NCI-H1694 treated with DMSO at 0.1 percent for 48 hours (cell line): Measurements from ENCODE around the gene LY86.

Experiments
- DNase-seq: peaks from one replicate; lab custom pipeline; 2025; lab: John Stamatoyannopoulos, UW

LY86 gene

DNA sequence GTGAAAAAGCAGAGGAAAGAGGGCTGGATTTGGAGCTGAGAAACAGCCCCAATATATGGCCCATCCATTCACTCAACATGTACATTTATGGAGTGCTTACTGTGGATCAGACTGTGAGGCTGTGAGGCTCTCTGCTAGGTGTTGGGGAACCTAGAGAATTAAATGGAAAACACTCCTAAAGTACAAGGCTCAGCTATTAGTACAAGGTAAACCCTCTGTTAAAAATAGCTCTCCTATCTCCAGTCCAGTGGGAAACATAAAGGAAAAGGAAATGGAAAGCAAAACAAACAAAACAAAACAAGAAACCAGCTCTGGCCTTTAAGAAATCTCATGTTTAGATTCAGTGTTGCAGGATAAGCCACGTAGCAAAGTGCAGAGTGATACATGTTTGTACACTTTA lies 35.0 kb downstream of the LY86 start:
- no peak for DNase-seq

DNA sequence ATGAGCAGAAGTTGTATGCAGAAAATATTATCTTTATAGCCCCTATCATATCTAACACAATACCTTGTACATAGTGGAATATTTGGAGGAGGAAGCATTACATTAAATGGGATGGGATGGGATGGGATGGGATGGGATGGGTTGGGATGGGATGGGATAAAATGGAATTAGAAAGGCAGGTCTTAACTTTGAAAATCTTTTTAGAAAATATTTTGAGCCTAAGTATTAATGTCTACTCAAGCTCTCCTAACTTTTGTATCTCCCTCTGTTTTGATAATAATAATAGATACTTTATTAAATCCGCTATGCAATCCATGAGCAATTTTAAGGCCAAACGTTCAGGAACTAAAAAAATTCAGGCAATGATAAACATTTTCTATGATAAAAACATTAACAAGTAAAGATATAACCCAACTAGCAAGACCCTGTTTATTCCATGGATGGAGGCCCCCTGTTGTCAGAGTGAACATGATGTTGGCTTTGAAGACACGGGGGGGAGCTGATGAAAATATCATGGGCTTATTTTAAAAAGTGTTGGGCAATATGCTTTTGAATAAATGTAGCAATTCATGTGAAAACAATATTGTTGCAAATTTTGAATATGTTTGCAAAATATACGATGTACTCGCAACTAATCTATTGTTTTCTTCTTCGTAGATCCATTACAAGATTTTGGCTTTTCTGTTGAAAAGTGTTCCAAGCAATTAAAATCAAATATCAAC lies 35.9 kb downstream of the LY86 start:
- no peak for DNase-seq

DNA sequence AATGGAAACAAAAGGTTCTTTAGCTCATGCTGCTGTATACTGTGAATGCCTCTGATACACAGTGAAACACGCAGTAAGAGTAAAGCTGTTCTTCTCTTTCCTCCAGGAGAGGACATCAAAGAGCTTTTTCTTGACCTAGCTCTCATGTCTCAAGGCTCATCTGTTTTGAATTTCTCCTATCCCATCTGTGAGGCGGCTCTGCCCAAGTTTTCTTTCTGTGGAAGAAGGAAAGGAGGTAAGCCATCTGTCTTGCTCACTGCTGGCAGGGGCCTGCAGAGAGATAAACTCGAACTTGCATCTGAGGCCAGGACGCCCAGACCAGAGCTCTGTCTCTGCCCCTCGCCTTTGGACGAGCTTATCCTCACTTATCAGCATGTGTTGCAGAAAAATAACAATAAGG lies 37.7 kb downstream of the LY86 start:
- DNase-seq, result no peak

DNA sequence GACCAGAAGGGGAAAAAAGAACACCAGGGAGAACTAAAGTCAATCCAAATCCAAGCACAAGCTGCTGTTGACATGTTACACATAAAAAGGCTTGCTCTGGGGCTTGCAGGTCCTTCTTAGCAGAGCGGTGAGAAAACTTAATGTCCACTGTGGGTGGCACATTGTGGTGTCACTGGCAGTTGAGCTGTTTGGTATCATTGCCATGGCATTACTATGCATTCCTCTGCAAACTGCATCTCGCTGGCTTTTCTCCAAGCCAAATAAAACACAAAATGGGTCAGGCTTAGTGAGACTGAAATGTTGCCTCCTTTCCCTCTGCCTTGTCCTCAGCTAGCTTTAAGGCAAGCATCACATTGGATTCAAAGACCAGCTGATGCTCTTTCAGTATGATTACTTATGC lies 40.9 kb downstream of the LY86 start:
- peak; percentile 69 for DNase-seq

DNA sequence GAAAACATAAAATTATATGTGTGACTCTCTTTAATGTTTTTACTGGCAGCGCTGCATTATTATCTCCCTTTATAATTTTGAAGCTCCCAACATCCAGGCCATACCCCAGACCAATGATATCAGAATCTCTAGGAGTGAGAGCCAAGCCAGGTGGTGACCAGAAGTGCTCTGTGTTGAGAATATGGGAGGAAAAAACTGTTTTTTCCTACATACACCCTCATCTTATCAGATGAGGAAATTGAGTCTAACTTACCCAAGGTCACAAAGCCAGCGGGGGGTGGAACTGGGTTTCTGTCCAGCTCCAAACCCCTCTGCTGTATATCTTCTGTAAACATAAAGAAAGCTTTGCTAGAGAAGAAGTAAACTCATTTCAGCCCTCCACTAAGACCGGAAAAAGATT lies 42.5 kb downstream of the LY86 start:
- DNase-seq, result no peak

DNA sequence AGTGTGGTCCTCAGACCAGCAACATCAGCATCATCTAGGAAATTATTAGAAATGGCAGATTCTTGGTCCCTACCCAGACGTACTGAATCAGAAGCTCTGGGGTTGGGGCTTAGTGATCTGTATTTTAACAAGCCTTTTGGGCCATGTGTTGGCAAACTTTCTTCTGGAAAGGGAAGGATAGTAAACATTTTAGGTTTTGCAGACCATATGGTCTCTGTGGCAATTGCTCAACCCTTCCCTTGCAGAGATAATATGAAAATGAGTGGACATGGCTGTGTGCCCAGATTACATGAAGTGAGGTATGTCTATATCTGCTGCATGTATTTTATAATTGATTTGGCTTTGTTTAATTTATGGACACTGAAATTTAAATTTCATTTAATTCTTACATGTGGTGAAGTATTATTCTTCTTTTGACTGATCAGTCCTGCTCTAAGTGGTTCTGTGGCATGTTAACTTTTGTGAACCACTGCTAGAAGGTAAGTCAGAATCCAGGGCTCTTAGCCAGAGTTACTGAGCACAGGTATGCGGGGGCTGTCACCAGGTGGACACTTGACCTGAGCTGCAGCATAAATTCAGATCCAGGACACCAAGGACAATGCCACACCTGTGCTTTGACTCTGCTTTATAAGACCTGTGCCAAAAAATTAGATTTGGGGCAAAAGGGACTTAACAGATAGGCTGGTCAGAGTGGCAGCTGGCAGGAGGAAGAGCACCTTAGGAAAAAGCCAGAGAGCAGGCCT lies 43.2 kb downstream of the LY86 start:
- peak; percentile 99 for DNase-seq

DNA sequence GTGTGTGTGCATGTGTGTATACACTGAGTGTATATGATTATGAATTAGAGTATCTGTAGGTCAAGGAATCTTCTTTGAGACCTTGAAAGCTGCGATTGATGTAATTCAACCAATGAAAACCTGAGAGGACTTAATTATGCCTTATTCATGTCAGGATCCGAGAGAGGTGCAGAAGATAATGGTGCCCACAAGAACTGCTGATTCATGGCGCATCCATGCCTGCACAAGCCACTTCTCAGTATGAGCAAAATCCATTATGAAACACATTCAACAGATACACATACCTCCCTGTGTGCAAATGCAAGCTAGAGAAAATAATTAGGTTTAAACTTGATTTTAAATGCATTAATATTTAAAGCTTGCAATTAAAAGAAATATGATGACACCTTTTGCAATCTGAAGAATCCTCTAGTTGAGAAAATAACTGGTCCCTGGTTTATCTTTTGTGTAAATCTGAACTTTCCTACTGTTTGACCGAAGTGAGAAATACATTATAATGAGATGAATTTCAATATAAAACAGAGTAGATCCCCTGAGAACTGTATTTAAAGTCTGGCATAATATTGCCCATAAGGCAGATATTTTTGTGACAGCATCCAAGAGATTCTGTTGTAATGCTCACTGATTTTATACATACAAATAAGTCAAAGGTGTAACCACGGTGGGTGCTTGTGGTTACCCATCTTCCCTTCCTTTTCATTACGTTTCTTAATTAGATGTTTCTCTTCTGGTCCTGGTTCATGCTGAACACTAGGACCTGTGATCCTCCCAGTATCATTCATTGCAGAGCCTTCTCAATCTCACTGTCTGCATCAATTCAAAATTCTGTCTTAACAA lies 45.6 kb downstream of the LY86 start:
- DNase-seq, result no peak

DNA sequence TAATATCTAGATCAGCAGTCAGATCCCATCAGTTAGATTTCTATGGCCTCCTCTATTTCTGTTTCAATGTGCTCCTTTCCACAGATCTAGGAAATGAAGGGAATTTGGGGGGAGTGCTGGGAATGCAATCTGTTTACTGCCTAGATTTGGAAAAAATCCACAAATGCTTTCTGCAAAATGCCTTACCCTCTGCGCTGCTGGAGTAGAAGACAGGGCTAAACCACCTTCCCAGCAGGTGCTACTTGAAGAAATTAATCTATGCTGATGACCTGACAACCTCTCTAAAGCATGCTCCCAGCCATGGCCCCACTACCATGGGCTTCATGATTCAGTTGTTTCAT lies 46.2 kb downstream of the LY86 start:
- peak; percentile 36 for DNase-seq

DNA sequence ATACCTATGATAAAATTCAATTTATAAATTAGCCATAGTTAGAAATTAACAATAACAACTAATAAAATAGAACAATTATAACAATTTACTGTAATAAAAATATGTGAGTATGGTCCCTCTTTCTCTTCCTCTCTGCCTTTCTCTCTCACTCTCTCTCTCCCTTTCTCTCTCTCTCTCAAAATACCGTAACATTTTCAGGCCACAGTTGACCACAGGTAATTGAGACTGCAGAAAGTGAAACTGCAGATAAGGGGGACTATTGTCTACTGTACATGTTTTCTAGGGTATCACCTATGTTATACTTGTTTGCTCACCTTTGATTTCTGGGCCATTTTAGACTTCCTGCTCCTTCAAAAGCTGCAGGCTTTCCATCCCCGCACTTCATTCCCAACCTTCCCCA lies 46.8 kb downstream of the LY86 start:
- no peak for DNase-seq

DNA sequence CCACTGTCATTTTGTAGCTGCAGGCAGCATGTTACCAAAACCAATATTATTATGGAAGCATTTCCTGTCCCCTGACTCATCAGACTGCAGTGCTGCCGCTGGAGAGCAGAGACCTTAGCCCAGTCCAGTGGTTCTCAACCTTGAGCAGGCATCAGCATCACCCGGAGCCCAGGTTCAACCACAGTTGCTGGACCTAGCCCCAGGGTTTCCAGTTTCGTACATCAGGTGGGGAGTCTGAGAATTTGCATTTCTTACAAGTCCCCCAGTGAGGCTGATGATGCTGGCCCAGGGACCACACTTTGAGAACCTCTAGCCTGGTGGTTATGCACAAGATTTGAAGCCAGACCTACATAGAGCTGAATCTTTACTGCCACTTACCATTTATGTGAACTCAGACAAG lies 47.3 kb downstream of the LY86 start:
- DNase-seq, result no peak

DNA sequence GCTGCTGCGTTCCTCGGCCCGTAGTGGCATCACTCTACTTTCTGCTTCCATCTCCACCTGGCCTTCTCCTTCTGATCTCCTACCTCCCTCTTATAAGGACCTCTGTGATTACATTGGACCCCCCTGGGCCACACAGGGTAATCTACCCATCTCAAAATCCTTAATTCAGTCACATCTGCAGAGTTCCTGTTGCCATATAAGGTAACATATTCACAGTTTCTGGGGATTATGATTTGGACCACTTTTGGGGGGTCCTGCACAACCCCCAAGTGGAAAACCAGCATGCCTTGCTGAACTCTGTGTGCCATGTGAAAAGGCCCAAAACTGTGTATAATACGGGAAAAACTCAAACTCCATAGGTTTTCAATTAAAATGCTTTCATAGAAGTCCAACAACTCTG lies 51.1 kb downstream of the LY86 start:
- no peak for DNase-seq

DNA sequence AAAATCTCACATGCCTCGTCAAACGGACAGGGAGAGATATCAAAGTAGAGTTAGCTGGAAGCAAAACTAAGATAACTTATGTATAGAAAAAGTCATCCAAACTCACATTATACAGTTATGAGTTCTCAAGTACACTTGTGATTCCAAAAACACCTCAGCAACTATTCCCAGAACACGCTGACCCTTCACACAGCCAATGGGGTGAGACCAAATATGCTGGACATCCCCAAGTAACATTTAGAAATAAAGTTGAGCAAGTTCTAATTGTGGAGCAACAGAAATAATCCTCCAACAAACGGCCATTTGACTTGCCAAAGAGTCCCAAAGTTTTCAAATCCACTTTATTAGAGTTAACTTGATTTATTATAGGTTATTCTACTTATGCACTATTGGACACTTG lies 52.4 kb downstream of the LY86 start:
- DNase-seq, result no peak

DNA sequence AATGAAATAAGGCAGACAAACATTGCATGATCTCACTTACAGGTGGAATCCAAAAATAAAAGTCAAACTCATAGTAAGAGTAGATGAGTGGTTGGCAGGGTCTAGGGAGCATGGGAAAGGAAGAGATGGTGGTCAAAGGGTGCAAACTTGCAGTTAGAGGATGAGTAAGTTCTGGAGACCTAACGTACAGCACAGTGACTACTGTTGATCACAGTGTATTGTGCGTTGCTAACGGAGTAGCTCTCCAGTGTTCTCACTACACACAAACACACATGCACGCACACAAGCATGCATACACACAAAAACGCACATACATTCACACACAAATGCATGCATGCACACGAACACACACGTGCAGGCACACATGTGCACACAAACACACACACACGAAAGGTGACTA lies 54.9 kb downstream of the LY86 start:
- no peak for DNase-seq

DNA sequence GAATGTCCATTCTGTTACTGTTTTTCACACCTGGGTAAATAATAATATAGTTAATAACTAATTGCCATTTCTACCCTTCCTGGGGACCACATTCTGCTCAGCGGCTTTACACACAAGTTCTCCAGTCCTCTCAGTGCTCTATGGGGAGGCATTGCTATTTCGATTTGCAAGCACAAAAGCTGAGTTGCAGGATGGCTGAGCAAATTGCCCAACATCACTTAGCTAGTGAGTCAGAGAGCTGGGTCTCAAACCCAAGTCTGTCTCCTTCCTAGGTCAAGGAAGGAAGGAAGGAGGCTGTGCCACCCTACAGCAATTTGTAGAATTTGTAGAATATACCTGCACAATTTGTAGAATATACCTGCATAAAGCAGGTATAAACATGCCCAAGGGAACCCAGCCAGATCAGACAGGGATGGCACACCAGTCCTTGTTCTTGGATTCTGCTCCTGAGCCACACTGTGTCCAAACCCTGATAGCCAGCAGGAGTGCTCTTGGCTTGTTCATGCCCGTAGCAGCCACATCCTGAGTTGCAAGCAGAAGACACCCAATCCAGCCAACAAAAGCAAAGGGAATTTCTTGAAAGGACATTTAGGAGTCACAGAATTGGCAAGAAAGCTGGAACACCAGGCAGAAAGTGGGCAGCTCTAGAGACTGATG lies 56.9 kb downstream of the LY86 start:
- no peak for DNase-seq

DNA sequence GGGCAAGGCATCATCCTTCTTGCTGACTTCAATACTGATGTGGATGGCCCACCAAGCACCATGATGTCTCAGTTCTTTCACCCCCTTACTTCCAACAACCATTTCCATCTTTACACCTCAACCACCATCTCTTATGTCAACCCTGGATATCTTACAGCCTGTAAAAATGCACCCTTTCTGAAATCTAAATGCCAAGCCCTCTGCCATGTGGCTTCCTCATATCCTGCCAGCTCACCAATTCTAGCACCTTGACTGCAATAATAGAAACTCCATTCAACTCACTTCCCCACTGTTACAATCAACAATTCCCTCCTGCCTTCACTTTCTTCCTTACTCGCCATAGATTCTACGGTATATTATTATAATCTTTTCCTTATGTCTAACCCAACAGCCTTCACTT lies 57.9 kb downstream of the LY86 start:
- no peak for DNase-seq

DNA sequence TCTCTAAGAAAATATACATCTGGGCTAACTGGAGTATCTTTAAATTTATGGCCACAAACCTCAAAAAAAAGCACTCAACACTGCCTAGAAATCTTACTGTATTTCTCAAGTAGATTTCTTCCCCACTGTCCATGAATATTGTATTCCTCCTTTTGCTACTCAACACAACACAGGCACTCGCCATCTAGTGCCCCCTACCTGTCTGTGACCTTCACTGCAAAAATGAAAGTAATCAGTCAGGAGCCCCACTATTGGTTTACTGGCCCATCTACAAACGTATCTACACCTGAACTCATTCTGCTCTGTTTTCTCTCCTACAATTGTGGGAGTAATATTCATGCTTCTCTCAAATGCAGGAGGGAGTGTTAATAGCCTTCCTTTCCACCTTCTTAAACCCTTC lies 58.3 kb downstream of the LY86 start:
- no peak for DNase-seq

DNA sequence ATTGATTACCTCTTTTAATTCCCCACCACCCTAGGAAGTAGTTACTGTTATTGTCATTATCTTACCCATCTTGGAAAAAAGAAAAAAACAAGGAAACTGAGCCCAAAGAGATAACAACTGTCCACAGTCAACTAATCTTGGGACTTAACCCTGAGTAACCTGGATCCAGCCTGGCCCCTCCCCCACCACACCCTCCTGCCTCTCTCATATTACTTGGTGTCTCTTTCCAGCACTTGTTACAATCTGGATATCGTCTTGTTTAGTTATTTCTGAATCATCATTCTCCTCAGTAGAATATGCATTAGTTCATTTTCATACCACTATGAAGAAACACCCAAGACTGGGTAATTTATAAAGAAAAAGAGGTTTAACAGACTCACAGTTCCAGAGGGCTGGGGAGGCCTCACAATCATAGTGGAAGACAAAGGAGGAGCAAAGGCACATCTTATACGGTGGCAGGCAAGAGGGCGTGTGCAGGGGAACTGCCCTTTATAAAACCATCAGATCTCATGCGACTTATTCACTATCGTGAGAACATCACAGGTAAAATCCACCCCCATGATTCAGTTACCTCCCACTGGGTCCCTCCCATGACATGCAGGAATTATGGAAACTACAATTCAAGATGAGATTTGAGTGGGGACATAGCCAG lies 60.3 kb downstream of the LY86 start:
- no peak for DNase-seq

DNA sequence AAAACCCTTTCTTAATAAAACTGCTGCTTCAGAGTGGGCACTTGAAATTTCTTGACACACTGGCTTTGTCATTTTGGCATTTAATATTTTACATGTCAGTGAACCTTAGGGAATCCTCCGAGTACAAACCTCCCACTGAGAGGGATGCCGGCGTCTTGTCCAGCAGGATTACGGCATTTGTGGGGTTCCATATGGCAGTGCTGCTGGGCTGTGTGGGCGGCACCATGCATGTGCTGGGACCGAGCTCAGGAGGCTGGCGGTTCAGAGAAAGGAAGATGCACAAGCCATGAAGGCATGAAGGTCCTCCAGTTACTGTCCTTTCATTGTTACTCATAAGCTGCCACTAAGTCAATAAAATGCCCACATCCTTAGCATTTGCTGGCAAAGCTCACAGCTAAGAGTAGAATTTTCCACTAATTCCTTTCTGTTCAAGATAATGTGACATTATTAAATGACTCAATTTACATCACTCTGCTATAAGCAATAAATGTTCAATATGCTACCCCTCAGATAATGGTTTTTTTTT lies 61.4 kb downstream of the LY86 start:
- no peak for DNase-seq

DNA sequence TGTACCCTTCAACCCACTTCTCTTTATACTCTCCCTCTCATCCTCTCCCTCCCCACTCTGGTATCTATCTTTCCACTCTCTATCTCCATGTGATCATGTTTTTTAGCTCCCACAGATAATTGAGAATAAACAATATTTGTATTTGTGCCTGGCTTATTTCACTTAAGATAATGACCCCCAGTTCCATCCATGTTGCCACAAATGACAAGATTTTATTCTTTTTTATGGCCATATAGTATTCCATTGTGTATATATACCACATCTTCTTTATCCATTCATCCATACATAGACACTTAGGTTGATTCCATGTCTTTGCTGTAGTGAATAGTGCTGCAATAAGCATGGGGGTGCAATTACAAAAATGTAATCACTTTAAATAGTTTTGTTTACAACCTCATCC lies 62.3 kb downstream of the LY86 start:
- DNase-seq, result no peak

DNA sequence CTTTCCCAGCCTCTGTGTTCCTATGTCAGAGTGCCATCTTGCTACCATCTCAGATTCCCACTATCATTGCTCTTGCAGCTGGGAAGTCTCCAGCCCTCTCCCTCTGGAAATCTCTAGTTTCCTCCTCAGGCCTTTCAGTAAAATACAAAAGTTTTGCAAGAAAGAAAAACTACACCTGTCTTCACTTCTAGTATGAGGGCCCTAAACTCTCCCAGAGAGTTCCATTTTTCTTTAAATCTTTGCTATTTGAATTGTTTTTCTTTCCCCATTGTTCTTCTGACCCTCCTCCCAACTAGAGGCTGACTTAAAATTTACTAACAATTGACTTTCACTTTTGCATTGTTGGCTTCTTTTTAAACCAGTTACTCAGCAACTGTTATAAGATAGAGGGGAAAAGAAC lies 62.8 kb downstream of the LY86 start:
- no peak for DNase-seq

DNA sequence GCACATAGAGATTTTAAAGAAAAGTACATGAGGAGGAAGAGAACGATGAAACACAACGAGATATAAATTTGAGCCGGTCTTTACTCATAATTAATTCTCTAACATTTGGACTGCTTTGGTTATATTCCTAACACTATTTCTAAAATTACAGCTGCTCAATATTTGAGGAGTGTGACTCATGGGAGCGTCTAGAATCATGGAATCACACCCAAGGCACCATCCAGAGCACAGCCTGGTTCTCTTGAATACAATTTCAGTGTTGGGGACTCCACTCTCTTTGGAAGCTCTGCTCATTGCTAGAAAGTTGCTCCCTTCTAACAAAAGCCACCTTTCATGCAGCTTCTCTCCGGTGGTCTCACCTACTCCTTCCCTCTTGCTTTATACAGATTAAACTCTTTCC lies 64.4 kb downstream of the LY86 start:
- DNase-seq, result no peak
